ENCODE results near the gene NR1H3.

DNA sequence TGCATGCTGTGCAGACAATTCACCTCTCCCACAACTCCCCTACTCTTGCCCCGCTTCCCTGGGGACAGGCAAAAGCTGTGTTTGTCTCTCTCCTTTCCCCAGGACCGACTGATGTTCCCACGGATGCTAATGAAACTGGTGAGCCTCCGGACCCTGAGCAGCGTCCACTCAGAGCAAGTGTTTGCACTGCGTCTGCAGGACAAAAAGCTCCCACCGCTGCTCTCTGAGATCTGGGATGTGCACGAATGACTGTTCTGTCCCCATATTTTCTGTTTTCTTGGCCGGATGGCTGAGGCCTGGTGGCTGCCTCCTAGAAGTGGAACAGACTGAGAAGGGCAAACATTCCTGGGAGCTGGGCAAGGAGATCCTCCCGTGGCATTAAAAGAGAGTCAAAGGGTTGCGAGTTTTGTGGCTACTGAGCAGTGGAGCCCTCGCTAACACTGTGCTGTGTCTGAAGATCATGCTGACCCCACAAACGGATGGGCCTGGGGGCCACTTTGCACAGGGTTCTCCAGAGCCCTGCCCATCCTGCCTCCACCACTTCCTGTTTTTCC, 10.7 kb downstream of the NR1H3 start:
- TF ChIP-seq, protein P1, sequence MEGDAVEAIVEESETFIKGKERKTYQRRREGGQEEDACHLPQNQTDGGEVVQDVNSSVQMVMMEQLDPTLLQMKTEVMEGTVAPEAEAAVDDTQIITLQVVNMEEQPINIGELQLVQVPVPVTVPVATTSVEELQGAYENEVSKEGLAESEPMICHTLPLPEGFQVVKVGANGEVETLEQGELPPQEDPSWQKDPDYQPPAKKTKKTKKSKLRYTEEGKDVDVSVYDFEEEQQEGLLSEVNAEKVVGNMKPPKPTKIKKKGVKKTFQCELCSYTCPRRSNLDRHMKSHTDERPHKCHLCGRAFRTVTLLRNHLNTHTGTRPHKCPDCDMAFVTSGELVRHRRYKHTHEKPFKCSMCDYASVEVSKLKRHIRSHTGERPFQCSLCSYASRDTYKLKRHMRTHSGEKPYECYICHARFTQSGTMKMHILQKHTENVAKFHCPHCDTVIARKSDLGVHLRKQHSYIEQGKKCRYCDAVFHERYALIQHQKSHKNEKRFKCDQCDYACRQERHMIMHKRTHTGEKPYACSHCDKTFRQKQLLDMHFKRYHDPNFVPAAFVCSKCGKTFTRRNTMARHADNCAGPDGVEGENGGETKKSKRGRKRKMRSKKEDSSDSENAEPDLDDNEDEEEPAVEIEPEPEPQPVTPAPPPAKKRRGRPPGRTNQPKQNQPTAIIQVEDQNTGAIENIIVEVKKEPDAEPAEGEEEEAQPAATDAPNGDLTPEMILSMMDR (conservative IDR thresholded peaks at IDR 0.05; ENCODE audit: low read depth, low read length), result no peak
- TF ChIP-seq SMC3 (IDR thresholded peaks at IDR 0.05; ENCODE audit: low read depth, low read length), result no peak
- TF ChIP-seq POLR2A (IDR thresholded peaks at IDR 0.05; ENCODE audit: low read depth, low read length), result no peak
- TF ChIP-seq RCOR1 (IDR thresholded peaks at IDR 0.05; ENCODE audit: insufficient replicate concordance, low read length), result no peak
- TF ChIP-seq CHD1 (IDR thresholded peaks at IDR 0.05; ENCODE audit: low read depth, low read length), result no peak
- TF ChIP-seq MAFK (IDR thresholded peaks at IDR 0.05; ENCODE audit: low read depth, low read length), result no peak
- TF ChIP-seq RFX5 (IDR thresholded peaks at IDR 0.05; ENCODE audit: low read depth, low read length), result no peak
- no peak for TF ChIP-seq ELK1 (IDR thresholded peaks at IDR 0.05; ENCODE audit: borderline replicate concordance, low read depth, low read length)
- TF ChIP-seq MXI1 (IDR thresholded peaks at IDR 0.05; ENCODE audit: borderline replicate concordance, low read depth, low read length), result no peak
